AG04449 (cell line): Measurements from ENCODE around the gene KRT78.

ENCODE experiments used
- CTCF ChIA-PET: fragments of 350-600 bp; formaldehyde crosslinking; extraction: SDS; loops from one replicate; lab custom pipeline; 2021; ENCODE audit warnings: antibody characterized with exemption; lab: Yijun Ruan, JAX
- POLR2A ChIA-PET: fragments of 400-600, 350-600 bp; formaldehyde crosslinking; extraction: SDS; loops from one replicate; lab custom pipeline; 2020; ENCODE audit warnings: antibody characterized with exemption, inconsistent platforms; lab: Yijun Ruan, JAX
- DNase-seq: peaks from one replicate; pipeline ENCODE4 v3.0.0-alpha.2; 2010; ENCODE audit warnings: low read depth, low spot score
- H3K4me3 ChIP-seq: 2 replicates; pipeline ENCODE4 v1.5.1; 2011; ENCODE audit warnings: low read depth, mild to moderate bottlenecking, control low read depth, low read length
- TF ChIP-seq, protein P1 (sequence below): IDR thresholded peaks from one replicate; pipeline ENCODE4 v1.5.1; 2011; ENCODE audit warnings: mild to moderate bottlenecking, moderate library complexity, low read length, control low read depth, inconsistent platforms; ENCODE audit not compliant: insufficient read depth; ENCODE audit errors: missing control alignments

The KRT78 gene

DNA sequence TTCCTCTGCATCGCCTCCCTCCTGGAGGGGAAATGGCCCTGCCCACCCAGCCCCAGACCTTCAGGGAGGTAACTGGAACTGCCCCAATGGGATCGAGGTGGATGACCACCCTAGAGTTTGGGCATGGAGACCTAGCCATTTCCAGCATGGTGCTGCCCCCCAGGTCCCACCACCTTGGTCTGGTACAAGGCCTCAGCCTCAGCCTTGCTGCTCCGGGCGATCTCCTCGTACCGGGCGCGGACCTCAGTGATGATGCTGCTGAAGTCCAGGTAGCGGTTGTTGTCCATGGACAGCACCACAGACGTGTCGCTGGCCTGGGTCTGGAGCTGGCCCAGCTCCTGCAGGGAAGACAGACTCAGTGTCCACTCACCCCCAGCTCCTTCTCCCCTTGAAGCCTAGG, 4.4 kb downstream of the KRT78 start:
- TF ChIP-seq, protein P1, sequence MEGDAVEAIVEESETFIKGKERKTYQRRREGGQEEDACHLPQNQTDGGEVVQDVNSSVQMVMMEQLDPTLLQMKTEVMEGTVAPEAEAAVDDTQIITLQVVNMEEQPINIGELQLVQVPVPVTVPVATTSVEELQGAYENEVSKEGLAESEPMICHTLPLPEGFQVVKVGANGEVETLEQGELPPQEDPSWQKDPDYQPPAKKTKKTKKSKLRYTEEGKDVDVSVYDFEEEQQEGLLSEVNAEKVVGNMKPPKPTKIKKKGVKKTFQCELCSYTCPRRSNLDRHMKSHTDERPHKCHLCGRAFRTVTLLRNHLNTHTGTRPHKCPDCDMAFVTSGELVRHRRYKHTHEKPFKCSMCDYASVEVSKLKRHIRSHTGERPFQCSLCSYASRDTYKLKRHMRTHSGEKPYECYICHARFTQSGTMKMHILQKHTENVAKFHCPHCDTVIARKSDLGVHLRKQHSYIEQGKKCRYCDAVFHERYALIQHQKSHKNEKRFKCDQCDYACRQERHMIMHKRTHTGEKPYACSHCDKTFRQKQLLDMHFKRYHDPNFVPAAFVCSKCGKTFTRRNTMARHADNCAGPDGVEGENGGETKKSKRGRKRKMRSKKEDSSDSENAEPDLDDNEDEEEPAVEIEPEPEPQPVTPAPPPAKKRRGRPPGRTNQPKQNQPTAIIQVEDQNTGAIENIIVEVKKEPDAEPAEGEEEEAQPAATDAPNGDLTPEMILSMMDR: no peak
- ChIA-PET POLR2A (no interaction called here), CTCF (interaction anchor here (1.5 kb wide), 1 partner anchor 22 kb away, joined by 5 read pairs; no protein-coding TSS in a partner anchor)
- H3K4me3 ChIP-seq: no peak overlapping the region
- no peak for DNase-seq

- H3K4me3 ChIP-seq: no peak overlapping the region
- no peak for DNase-seq
- POLR2A ChIA-PET: interaction anchor here (0.5 kb wide), 1 partner anchor 184 kb away, joined by 3 read pairs; no protein-coding TSS in a partner anchor
- CTCF ChIA-PET: interaction anchor here (1.0 to 1.7 kb wide), 4 partner anchors 9 to 35 kb away, joined by 3 to 6 read pairs (median 4); no protein-coding TSS in a partner anchor
- TF ChIP-seq, protein P1: no peak
These were observed 9.2 kb downstream of the KRT78 start for GRCh38 chr12:52839436-52840105.

- DNase-seq: no peak
- H3K4me3 ChIP-seq: no peak overlapping the region
- POLR2A ChIA-PET: interaction anchor here (0.6 kb wide), 1 partner anchor 45 kb away, joined by 3 read pairs; no protein-coding TSS in a partner anchor
- CTCF ChIA-PET: interaction anchor here (0.8 to 1.7 kb wide), 6 partner anchors 8 to 256 kb away, joined by 3 to 6 read pairs (median 4); no protein-coding TSS in a partner anchor
- TF ChIP-seq, protein P1: no peak
These were observed 10.0 kb downstream of the KRT78 start for GRCh38 chr12:52838609-52839435.

DNA sequence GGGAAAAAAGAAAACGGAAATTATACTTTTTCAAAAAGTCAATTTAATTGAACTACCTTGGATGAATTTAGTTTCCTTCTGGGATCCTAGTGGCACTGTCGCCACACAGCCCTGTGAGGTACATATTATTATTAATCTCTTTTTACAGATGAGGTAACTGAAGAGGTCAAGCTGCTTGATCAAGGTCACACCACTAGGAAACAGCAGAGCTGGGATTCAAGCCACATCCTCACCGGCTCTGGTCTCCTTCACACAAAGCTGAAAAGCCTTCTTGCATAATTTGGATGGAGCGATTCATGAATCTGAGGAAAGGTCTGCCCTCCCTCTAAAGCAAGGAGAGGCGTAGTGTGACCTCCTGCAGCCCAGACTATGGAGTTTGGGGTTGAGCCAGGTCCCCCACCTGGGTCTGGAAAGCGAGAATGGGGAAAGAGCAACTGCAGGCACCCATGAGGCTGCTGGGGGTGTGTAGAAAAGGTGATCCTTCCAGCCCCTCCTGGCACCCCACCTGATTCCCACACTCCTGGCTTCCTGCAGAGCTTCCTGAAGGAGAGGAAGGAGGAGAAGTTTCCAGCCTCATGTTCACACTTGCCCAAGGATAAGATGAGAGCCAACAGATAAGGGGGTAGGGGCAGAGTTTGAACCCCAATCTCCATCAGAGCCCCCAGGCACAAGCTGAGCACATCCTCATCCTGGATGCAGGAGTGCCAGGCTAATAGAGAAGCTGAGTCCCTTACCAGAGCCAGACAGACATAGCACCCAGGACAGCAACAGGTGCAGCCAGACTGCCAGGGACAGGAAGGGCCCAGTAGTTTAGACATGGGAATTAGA, 10.8 kb downstream of the KRT78 start:
- no peak overlapping the region for H3K4me3 ChIP-seq
- DNase-seq: no peak
- CTCF ChIA-PET: interaction anchor here (0.6 to 1.7 kb wide), 6 partner anchors 28 to 255 kb away, joined by 3 to 6 read pairs (median 4); no protein-coding TSS in a partner anchor
- POLR2A ChIA-PET: no interaction called here
- TF ChIP-seq, protein P1: no peak

- H3K4me3 ChIP-seq: no peak overlapping the region
- peak; percentile 47 for DNase-seq
- CTCF ChIA-PET: interaction anchor here (0.6 to 1.1 kb wide), 3 partner anchors 10 to 253 kb away, joined by 3 to 5 read pairs (median 3); no protein-coding TSS in a partner anchor
- POLR2A ChIA-PET: no interaction called here
- TF ChIP-seq, protein P1: no peak
These were observed 11.4 kb downstream of the KRT78 start for GRCh38 chr12:52837413-52837741.
